WTC11 (cell line): ENCODE data around the gene KIRREL3. TPM values are rescaled to one million over a fixed set of nuclear protein-coding genes. Genes with fewer than 3 reads are reported as not detected.

Source experiments
- ATAC-seq: fragments of 200-7000 bp; cut with Tn5 transposase; 2 replicates; pipeline ENCODE4 v1.10.0; 2021; ENCODE audit warnings: mild to moderate bottlenecking, moderate library complexity
- CTCF ChIA-PET: fragments of 300-600 bp; sonication (Branson Sonifier 250); formaldehyde crosslinking; loops from one replicate; lab custom pipeline; 2021; ENCODE audit warnings: antibody characterized with exemption; lab: Charles Lee
- POLR2A ChIA-PET: fragments of 350-600 bp; sonication (Branson Sonifier 250); formaldehyde crosslinking; loops from one replicate; lab custom pipeline; 2021; ENCODE audit warnings: antibody characterized with exemption; lab: Charles Lee
- DNase-seq: peaks from one replicate; pipeline ENCODE4 v3.0.0; 2021; ENCODE audit warnings: low spot score
- H3K27ac Mint-ChIP-seq: 2 replicates; pipeline ENCODE4 v1.8.0; 2021; ENCODE audit warnings: mixed read lengths
- H3K27me3 Mint-ChIP-seq: 2 replicates; pipeline ENCODE4 v1.8.0; 2021; ENCODE audit warnings: low read depth, mild to moderate bottlenecking, moderate library complexity, mixed read lengths
- H3K36me3 Mint-ChIP-seq: 2 replicates; pipeline ENCODE4 v1.8.0; 2021; ENCODE audit warnings: mixed read lengths
- H3K4me1 Mint-ChIP-seq: 2 replicates; pipeline ENCODE4 v1.8.0; 2022; ENCODE audit warnings: mixed read lengths
- H3K4me3 Mint-ChIP-seq: 2 replicates; pipeline ENCODE4 v1.8.0; 2021; ENCODE audit warnings: mild to moderate bottlenecking, moderate library complexity, mixed read lengths
- H3K9me3 Mint-ChIP-seq: 2 replicates; pipeline ENCODE4 v1.8.0; 2021; ENCODE audit warnings: mixed read lengths
- ATF1 ChIP-seq: sonication (generic); formaldehyde crosslinking; IDR thresholded peaks from 2 replicates; pipeline ENCODE4 v1.8.1; 2023; ENCODE audit warnings: mild to moderate bottlenecking, moderate library complexity, missing genetic modification reagents
- ETV6 ChIP-seq: sonication (generic); formaldehyde crosslinking; IDR thresholded peaks from 2 replicates; pipeline ENCODE4 v1.8.1; 2022; ENCODE audit warnings: mild to moderate bottlenecking, missing genetic modification reagents
- NR2C2 ChIP-seq: sonication (generic); formaldehyde crosslinking; IDR thresholded peaks from 2 replicates; pipeline ENCODE4 v1.8.0; 2022; ENCODE audit warnings: mild to moderate bottlenecking, missing genetic modification reagents
- OVOL2 ChIP-seq: fragments of 250-450 bp; sonication (Bioruptor Pico); IDR thresholded peaks from 2 replicates; pipeline ENCODE4 v1.9.0; 2021; ENCODE audit warnings: mild to moderate bottlenecking, borderline replicate concordance
- PRDM15 ChIP-seq: sonication (generic); formaldehyde crosslinking; IDR thresholded peaks from 2 replicates; pipeline ENCODE4 v1.8.0; 2022; ENCODE audit warnings: missing genetic modification reagents
- PRRX2 ChIP-seq: fragments of 250-450 bp; sonication (Bioruptor Pico); IDR thresholded peaks from 2 replicates; pipeline ENCODE4 v1.8.0; 2021; ENCODE audit warnings: mild to moderate bottlenecking
- SMAD4 ChIP-seq: sonication (generic); formaldehyde crosslinking; IDR thresholded peaks from 2 replicates; pipeline ENCODE4 v1.8.0; 2022; ENCODE audit warnings: mild to moderate bottlenecking, missing genetic modification reagents
- SP1 ChIP-seq: sonication (generic); formaldehyde crosslinking; conservative IDR thresholded peaks from 2 replicates; pipeline ENCODE4 v1.8.1; 2022; ENCODE audit warnings: missing genetic modification reagents
- ZNF416 ChIP-seq: fragments of 250-450 bp; sonication (Bioruptor Pico); IDR thresholded peaks from 2 replicates; pipeline ENCODE4 v1.9.0; 2021; ENCODE audit warnings: mild to moderate bottlenecking, inconsistent platforms
- ZNF671 ChIP-seq: fragments of 250-450 bp; sonication (Bioruptor Pico); IDR thresholded peaks from 2 replicates; pipeline ENCODE4 v1.8.0; 2021; ENCODE audit warnings: mild to moderate bottlenecking
- total RNA-seq: library from RNA; stranded (reverse); gene quantifications from 3 replicates; pipeline ENCODE4 v1.2.3, GENCODE V29; 2021
- TF ChIP-seq, protein P1 (sequence below): sonication (generic); formaldehyde crosslinking; IDR thresholded peaks from 2 replicates; pipeline ENCODE4 v1.8.0; 2022; ENCODE audit warnings: mild to moderate bottlenecking, missing genetic modification reagents
- TF ChIP-seq, protein P2 (sequence below): fragments of 250-450 bp; sonication (Bioruptor Pico); IDR thresholded peaks from 2 replicates; pipeline ENCODE4 v1.8.0; 2021; ENCODE audit warnings: mild to moderate bottlenecking
- TF ChIP-seq, protein P3 (sequence below): sonication (generic); formaldehyde crosslinking; IDR thresholded peaks from 2 replicates; pipeline ENCODE4 v1.8.1; 2022; ENCODE audit warnings: mild to moderate bottlenecking, moderate library complexity, missing genetic modification reagents
- TF ChIP-seq, protein P4 (sequence below): sonication (generic); formaldehyde crosslinking; IDR thresholded peaks from 2 replicates; pipeline ENCODE4 v1.8.0; 2023; ENCODE audit warnings: missing genetic modification reagents
- TF ChIP-seq, protein P5 (sequence below): sonication (generic); formaldehyde crosslinking; IDR thresholded peaks from 2 replicates; pipeline ENCODE4 v1.8.0; 2023; ENCODE audit warnings: mild to moderate bottlenecking, missing genetic modification reagents

The KIRREL3 gene
- total RNA-seq, 1 experiment from 2014 or later = 0.59 TPM

GRCh38 chr11:126594921-126595367, 405.6 kb downstream of the KIRREL3 start:
- DNase-seq = no peak
- no peak overlapping the region for H3K27ac Mint-ChIP-seq
- ChIA-PET CTCF (interaction anchor here (0.7 to 1.6 kb wide), 4 partner anchors 8 to 154 kb away, joined by 5 to 10 read pairs (median 8); no protein-coding TSS in a partner anchor), POLR2A (no interaction called here)
- H3K27me3 Mint-ChIP-seq = no peaks in the 10 kb centered on the region
- peaks cover 10% of the 10 kb centered on the region for H3K36me3 Mint-ChIP-seq
- no peak for TF ChIP-seq NR2C2 (CRISPR knock-in tag)
- TF ChIP-seq, protein P1, sequence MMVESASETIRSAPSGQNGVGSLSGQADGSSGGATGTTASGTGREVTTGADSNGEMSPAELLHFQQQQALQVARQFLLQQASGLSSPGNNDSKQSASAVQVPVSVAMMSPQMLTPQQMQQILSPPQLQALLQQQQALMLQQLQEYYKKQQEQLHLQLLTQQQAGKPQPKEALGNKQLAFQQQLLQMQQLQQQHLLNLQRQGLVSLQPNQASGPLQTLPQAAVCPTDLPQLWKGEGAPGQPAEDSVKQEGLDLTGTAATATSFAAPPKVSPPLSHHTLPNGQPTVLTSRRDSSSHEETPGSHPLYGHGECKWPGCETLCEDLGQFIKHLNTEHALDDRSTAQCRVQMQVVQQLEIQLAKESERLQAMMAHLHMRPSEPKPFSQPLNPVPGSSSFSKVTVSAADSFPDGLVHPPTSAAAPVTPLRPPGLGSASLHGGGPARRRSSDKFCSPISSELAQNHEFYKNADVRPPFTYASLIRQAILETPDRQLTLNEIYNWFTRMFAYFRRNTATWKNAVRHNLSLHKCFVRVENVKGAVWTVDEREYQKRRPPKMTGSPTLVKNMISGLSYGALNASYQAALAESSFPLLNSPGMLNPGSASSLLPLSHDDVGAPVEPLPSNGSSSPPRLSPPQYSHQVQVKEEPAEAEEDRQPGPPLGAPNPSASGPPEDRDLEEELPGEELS (CRISPR knock-in tag) = no peak
- no peak for TF ChIP-seq PRRX2 (CRISPR knock-in tag)
- TF ChIP-seq ZNF416 (CRISPR knock-in tag) = no peak
- TF ChIP-seq ETV6 (CRISPR knock-in tag) = no peak
- no peak for TF ChIP-seq PRDM15
- TF ChIP-seq, protein P2, sequence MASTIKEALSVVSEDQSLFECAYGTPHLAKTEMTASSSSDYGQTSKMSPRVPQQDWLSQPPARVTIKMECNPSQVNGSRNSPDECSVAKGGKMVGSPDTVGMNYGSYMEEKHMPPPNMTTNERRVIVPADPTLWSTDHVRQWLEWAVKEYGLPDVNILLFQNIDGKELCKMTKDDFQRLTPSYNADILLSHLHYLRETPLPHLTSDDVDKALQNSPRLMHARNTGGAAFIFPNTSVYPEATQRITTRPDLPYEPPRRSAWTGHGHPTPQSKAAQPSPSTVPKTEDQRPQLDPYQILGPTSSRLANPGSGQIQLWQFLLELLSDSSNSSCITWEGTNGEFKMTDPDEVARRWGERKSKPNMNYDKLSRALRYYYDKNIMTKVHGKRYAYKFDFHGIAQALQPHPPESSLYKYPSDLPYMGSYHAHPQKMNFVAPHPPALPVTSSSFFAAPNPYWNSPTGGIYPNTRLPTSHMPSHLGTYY = no peak
- TF ChIP-seq SMAD4 (CRISPR knock-in tag) = no peak
- TF ChIP-seq, protein P3, sequence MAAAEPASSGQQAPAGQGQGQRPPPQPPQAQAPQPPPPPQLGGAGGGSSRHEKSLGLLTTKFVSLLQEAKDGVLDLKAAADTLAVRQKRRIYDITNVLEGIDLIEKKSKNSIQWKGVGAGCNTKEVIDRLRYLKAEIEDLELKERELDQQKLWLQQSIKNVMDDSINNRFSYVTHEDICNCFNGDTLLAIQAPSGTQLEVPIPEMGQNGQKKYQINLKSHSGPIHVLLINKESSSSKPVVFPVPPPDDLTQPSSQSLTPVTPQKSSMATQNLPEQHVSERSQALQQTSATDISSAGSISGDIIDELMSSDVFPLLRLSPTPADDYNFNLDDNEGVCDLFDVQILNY (CRISPR knock-in tag) = no peak
- TF ChIP-seq OVOL2 (CRISPR knock-in tag) = no peak
- TF ChIP-seq, protein P4, sequence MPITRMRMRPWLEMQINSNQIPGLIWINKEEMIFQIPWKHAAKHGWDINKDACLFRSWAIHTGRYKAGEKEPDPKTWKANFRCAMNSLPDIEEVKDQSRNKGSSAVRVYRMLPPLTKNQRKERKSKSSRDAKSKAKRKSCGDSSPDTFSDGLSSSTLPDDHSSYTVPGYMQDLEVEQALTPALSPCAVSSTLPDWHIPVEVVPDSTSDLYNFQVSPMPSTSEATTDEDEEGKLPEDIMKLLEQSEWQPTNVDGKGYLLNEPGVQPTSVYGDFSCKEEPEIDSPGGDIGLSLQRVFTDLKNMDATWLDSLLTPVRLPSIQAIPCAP (CRISPR knock-in tag) = no peak
- TF ChIP-seq ZNF671 (CRISPR knock-in tag) = no peak
- no peak overlapping the region for H3K4me3 Mint-ChIP-seq
- H3K9me3 Mint-ChIP-seq = peaks cover 13% of the 10 kb centered on the region
- ATAC-seq = no peak
- H3K4me1 Mint-ChIP-seq = peaks cover 17% of the 10 kb centered on the region

DNA sequence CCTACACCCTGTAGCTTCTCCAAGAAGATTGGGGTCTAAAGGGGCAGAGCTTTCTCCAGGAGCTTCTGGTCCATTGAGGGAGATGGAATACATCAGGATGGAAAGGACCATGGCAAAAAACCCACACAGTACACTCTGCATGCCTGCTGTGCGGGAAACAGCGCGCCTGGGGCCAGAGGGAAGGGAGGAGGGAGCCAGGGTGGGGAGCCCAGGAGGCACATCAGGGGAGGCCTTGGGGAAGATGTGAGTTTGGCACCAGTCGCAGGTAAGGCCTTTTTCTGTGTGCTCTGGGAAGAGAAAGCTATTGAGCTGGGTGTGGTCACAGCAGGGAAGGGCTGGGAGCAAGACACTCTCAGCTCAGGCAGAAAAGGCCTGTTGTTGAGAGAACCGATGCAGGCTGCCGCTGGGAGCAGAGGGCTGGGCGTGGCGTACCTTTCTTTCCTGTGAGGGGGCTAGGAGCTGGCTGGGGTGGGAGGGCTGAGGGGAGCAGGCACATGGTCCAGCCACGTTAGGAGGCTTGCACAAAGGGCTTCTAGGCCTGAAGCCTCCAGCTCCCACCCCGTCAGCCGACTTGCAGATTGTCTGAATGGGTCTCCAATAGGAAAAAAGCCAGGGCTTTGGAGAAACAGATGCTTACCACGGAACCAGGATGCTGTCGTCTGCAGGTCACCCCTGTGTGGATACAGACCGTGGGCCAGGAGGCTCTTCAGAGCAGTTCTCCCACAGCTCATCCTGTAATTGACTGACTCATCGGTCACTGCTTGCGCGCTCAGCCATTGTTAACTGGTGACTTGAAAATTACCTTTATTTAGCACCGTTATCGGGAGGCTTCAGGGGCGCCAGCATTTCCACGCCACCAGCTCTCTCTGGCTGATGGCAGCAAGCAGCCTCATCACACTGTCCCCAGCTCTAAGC, 407.8 kb downstream of the KIRREL3 start:
- DNase-seq = peak; percentile 36
- Mint-ChIP-seq H3K4me3 (no peak overlapping the region), H3K27ac (no peak overlapping the region), H3K27me3 (no peaks in the 10 kb centered on the region), H3K9me3 (peaks cover under 1% of the 10 kb centered on the region), H3K36me3 (peaks cover under 1% of the 10 kb centered on the region; the same call in 1 of the 2 replicates), H3K4me1 (peaks cover 17% of the 10 kb centered on the region)
- ChIA-PET POLR2A (no interaction called here), CTCF (interaction anchor here (0.6 to 6.3 kb wide), 6 partner anchors 15 to 398 kb away, joined by 3 to 37 read pairs (median 5); no protein-coding TSS in a partner anchor)
- ATAC-seq = peak; percentile 76
- no peak for TF ChIP-seq PRDM15
- TF ChIP-seq, protein P5, sequence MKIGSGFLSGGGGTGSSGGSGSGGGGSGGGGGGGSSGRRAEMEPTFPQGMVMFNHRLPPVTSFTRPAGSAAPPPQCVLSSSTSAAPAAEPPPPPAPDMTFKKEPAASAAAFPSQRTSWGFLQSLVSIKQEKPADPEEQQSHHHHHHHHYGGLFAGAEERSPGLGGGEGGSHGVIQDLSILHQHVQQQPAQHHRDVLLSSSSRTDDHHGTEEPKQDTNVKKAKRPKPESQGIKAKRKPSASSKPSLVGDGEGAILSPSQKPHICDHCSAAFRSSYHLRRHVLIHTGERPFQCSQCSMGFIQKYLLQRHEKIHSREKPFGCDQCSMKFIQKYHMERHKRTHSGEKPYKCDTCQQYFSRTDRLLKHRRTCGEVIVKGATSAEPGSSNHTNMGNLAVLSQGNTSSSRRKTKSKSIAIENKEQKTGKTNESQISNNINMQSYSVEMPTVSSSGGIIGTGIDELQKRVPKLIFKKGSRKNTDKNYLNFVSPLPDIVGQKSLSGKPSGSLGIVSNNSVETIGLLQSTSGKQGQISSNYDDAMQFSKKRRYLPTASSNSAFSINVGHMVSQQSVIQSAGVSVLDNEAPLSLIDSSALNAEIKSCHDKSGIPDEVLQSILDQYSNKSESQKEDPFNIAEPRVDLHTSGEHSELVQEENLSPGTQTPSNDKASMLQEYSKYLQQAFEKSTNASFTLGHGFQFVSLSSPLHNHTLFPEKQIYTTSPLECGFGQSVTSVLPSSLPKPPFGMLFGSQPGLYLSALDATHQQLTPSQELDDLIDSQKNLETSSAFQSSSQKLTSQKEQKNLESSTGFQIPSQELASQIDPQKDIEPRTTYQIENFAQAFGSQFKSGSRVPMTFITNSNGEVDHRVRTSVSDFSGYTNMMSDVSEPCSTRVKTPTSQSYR (CRISPR knock-in tag) = no peak
- no peak for TF ChIP-seq ATF1 (CRISPR knock-in tag)
- TF ChIP-seq SP1 (CRISPR knock-in tag) = no peak
- TF ChIP-seq, protein P4 (CRISPR knock-in tag) = no peak
